HG02763 (cell line): ENCODE data around the gene QSOX1.

Source experiments
- ATAC-seq: cut with Tn5 transposase; IDR thresholded peaks from one replicate; pipeline ENCODE4 v1.9.1; 2021; ENCODE audit warnings: mild to moderate bottlenecking, moderate library complexity; ENCODE audit not compliant: unreplicated experiment

QSOX1 gene

GRCh38 chr1:180231506-180231921 is 76.8 kb downstream of the QSOX1 start:
- no peak for ATAC-seq

GRCh38 chr1:180231936-180232335 is 77.3 kb downstream of the QSOX1 start:
- no peak for ATAC-seq

- ATAC-seq: no peak
These were observed 77.9 kb downstream of the QSOX1 start for GRCh38 chr1:180232521-180233043.

GRCh38 chr1:180233191-180234011 is 78.7 kb downstream of the QSOX1 start:
- no peak for ATAC-seq

GRCh38 chr1:180234369-180235076 is 79.9 kb downstream of the QSOX1 start:
- ATAC-seq: no peak

GRCh38 chr1:180235077-180235501 is 80.4 kb downstream of the QSOX1 start:
- ATAC-seq: no peak

- no peak for ATAC-seq
These were observed 81.0 kb downstream of the QSOX1 start for GRCh38 chr1:180235502-180236239.

GRCh38 chr1:180236698-180237509 is 82.2 kb downstream of the QSOX1 start:
- ATAC-seq: no peak

- no peak for ATAC-seq
These were observed 83.3 kb downstream of the QSOX1 start for GRCh38 chr1:180237869-180238476.

GRCh38 chr1:180238675-180239074 is 84.0 kb downstream of the QSOX1 start:
- no peak for ATAC-seq

- no peak for ATAC-seq
These were observed 84.8 kb downstream of the QSOX1 start for GRCh38 chr1:180239145-180240096.

GRCh38 chr1:180241716-180242544 is 87.3 kb downstream of the QSOX1 start:
- ATAC-seq: no peak

- no peak for ATAC-seq
These were observed 89.0 kb downstream of the QSOX1 start for GRCh38 chr1:180243517-180244221.

- ATAC-seq: no peak
These were observed 90.2 kb downstream of the QSOX1 start for GRCh38 chr1:180244840-180245239.

- ATAC-seq: no peak
These were observed 91.9 kb downstream of the QSOX1 start for GRCh38 chr1:180246579-180246978.

- ATAC-seq: no peak
These were observed 92.4 kb downstream of the QSOX1 start for GRCh38 chr1:180247061-180247460.

- ATAC-seq: no peak
These were observed 92.9 kb downstream of the QSOX1 start for GRCh38 chr1:180247580-180247979.
